Left ventricle myocardium inferior (tissue), 1 donor: ENCODE data around the gene NDUFS6. TPM values are rescaled to one million over a fixed set of nuclear protein-coding genes. Genes with fewer than 3 reads are reported as not detected.

Experiments
- DNase-seq: peaks from one replicate; pipeline ENCODE4 v3.0.0-alpha.2; 2020
- H3K27ac ChIP-seq: fragments of 200-600 bp; replicated peaks from 2 replicates; pipeline ENCODE4 v1.8.0; 2021
- H3K27me3 ChIP-seq: fragments of 200-600 bp; 2 replicates; pipeline ENCODE4 v1.8.0; 2021; ENCODE audit warnings: low read depth
- H3K36me3 ChIP-seq: fragments of 200-600 bp; 2 replicates; pipeline ENCODE4 v1.8.0; 2021
- H3K4me1 ChIP-seq: fragments of 200-600 bp; 2 replicates; pipeline ENCODE4 v1.8.0; 2021
- H3K4me3 ChIP-seq: fragments of 200-600 bp; 2 replicates; pipeline ENCODE4 v1.8.0; 2021; ENCODE audit warnings: mild to moderate bottlenecking, moderate library complexity
- H3K9me3 ChIP-seq: fragments of 200-600 bp; replicated peaks from 2 replicates; pipeline ENCODE4 v1.8.0; 2021
- intact Hi-C: fragments of 100-400 bp; cut with micrococcal nuclease; formaldehyde crosslinking; loops from one replicate; pipeline ENCODE4 v1.11.0; 2022
- total RNA-seq: library from RNA; stranded (reverse); fragmentation: NEBNext Ultra II Directional; extraction: Animal tissue kit (Norgen Biotek cat#: 25700); gene quantifications from one replicate; pipeline ENCODE4 v1.2.1, GENCODE V29; 2021
- TF ChIP-seq, protein P1 (sequence below): fragments of 200-600 bp; IDR thresholded peaks from 2 replicates; pipeline ENCODE4 v1.8.0; 2021; ENCODE audit warnings: antibody characterized with exemption, mild to moderate bottlenecking, borderline replicate concordance
- donor health status: DM: no; HTN: yes; CAD: no; lungs with severe emphysema.

Gene NDUFS6
- total RNA-seq, 1 donor from 2014 or later: 122 TPM

DNA sequence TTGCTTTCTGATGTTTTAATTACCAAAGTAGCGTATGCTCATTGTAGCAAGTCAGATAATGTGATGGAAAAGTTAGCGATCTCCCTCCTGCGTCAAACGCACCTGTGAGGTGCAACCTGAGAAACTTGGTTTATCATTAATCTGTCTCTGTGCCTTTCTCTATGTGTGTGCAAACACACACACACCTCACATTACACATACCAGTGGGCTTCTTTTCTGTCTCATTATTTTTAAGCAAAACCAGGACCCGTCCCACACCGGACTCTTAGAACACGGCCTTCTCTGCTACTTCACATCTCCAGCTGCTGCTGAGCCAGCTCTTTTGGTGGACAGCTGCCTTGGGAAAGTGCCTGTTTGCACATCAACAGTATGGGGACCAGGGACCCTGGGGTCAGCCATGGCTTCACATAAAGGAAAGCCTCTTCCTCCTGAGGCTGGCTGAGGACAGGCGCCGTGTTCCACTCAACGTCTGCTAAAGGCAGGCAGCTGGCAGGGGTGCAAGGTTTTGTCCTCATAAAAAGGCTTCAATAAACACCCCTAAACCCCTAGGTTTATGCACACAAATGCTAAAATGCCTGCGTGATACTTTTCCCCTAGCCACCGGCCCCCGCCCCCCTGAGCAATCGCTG lies 45.8 kb upstream of the NDUFS6 start:
- peaks cover 45% of the 10 kb centered on the region for H3K27me3 ChIP-seq
- H3K27ac ChIP-seq: no peak overlapping the region
- TF ChIP-seq, protein P1, sequence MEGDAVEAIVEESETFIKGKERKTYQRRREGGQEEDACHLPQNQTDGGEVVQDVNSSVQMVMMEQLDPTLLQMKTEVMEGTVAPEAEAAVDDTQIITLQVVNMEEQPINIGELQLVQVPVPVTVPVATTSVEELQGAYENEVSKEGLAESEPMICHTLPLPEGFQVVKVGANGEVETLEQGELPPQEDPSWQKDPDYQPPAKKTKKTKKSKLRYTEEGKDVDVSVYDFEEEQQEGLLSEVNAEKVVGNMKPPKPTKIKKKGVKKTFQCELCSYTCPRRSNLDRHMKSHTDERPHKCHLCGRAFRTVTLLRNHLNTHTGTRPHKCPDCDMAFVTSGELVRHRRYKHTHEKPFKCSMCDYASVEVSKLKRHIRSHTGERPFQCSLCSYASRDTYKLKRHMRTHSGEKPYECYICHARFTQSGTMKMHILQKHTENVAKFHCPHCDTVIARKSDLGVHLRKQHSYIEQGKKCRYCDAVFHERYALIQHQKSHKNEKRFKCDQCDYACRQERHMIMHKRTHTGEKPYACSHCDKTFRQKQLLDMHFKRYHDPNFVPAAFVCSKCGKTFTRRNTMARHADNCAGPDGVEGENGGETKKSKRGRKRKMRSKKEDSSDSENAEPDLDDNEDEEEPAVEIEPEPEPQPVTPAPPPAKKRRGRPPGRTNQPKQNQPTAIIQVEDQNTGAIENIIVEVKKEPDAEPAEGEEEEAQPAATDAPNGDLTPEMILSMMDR: no peak
- peaks cover 7% of the 10 kb centered on the region for H3K9me3 ChIP-seq
- no peak overlapping the region for H3K4me3 ChIP-seq
- DNase-seq: no peak
- no peaks in the 10 kb centered on the region for H3K4me1 ChIP-seq
- intact Hi-C loops: no loop called here
- no peaks in the 10 kb centered on the region for H3K36me3 ChIP-seq

DNA sequence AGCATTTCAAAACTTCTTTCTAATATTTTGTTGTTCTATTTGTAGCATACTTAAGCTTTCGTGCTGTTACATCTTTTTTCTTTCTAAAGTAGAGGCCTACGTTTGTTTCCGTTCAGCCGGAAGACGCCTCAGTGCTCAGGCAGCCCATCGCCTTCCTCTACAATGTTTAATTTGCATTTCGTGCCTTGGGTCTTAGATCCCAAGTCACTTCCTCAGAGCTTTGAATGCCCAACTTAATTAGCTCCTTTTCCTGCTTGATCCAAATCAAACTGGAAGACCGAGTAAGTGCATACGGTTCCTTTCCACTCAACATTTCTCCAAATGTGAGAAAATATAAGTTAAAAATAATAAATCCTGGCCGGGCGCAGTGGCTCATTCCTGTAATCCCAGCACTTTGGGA lies 44.7 kb upstream of the NDUFS6 start:
- intact Hi-C loops: no loop called here
- Histone ChIP-seq H3K27me3 (peaks cover 45% of the 10 kb centered on the region), H3K36me3 (no peaks in the 10 kb centered on the region), H3K4me3 (no peak overlapping the region), H3K9me3 (peaks cover 7% of the 10 kb centered on the region), H3K4me1 (no peaks in the 10 kb centered on the region), H3K27ac (no peak overlapping the region)
- TF ChIP-seq, protein P1: no peak
- DNase-seq: no peak

DNA sequence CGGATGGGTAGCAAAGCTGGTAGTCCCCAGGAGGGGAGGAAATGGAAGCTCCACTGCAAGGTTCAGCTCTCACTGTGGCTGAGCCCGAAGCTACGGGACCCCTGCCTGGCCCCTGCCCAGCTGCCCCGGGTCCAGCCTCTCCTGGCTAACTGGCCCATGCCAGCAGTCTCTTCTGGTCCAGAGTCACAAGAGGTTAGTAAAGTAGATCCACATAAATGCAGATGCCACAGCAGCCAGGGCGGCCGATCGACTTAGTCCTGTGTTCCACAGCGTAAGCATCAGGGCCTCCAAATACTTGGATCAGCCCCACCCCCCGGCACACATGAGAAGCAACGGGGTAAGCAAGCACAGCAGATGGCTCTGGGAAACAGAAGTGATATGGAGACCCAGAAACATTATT lies 43.7 kb upstream of the NDUFS6 start:
- intact Hi-C loops: no loop called here
- Histone ChIP-seq H3K9me3 (peaks cover 7% of the 10 kb centered on the region), H3K27me3 (peaks cover 43% of the 10 kb centered on the region), H3K4me1 (no peaks in the 10 kb centered on the region), H3K27ac (no peak overlapping the region), H3K4me3 (no peak overlapping the region), H3K36me3 (no peaks in the 10 kb centered on the region)
- DNase-seq: no peak
- TF ChIP-seq, protein P1: no peak

DNA sequence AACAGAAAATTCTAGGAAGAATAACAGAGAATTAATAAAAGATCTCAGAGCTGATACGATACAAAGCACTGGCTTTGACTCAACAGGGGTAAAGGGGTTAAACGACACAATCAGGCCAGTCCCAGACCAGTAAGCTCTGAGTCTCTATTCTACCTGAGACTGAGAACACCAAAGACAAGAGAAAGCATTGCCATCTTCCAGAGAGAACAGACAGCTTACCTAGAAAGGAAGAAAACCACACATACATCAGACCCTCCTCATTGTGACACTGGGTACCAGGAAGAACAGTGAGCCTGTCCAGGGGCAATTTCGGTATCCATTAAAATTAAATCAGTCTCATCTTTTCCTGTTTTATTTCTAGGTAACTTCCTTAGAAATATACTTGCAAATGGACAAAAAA lies 42.6 kb upstream of the NDUFS6 start:
- intact Hi-C loops: no loop called here
- peaks cover 48% of the 10 kb centered on the region for H3K27me3 ChIP-seq
- no peak overlapping the region for H3K4me3 ChIP-seq

DNA sequence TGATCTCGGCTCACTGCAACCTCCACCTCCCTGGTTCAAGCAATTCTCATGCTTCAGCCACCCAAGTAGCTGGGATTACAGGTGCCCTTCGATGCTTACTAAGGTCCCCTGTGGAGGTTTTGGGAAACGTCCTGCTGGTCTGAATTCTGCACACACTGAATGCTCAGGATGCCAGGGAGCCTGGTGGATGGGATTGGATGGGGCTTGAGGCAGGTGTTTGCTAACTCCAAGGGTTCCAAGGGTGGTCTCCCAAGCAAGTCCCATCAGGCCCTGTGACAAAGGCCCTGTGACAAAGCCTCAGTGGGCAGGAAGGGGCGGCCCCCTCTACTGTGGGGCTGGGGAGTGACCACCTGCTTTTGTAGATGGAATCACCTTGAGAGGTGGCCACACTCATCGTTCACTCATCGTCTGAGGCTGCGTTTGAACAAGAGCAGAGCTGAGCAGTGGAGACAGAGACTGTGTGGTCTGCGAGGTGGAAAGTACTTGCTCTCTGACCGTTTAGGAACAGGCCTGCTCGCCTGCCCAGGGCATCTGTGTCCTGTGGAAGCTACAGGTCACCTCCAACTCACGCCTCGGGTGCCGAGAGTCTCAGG lies 41.7 kb upstream of the NDUFS6 start:
- no peak for DNase-seq
- Histone ChIP-seq H3K9me3 (peaks cover 7% of the 10 kb centered on the region), H3K27ac (no peak overlapping the region), H3K36me3 (no peaks in the 10 kb centered on the region), H3K27me3 (peaks cover 48% of the 10 kb centered on the region), H3K4me1 (no peaks in the 10 kb centered on the region), H3K4me3 (no peak overlapping the region)
- TF ChIP-seq, protein P1: no peak
- intact Hi-C loops: no loop called here

More for the DNA sequence above, 42.6 kb upstream of the NDUFS6 start:
- no peak overlapping the region for H3K27ac ChIP-seq
- peaks cover 7% of the 10 kb centered on the region for H3K9me3 ChIP-seq
- DNase-seq: no peak
- TF ChIP-seq, protein P1: no peak
- H3K36me3 ChIP-seq: no peaks in the 10 kb centered on the region
- no peaks in the 10 kb centered on the region for H3K4me1 ChIP-seq
